ENCODE measurements around the gene C16orf54. TPM values are rescaled to one million over a fixed set of nuclear protein-coding genes. Genes with fewer than 3 reads are reported as not detected.
"Not testable (repeated sequence)": the region's sequence is repeated elsewhere in the genome, so short reads cannot be mapped to it uniquely, and the experiment has no call there.

Gene C16orf54
- total RNA-seq = 1 to 10 TPM; 6.8 to 8.8 (median 7.2) TPM

DNA sequence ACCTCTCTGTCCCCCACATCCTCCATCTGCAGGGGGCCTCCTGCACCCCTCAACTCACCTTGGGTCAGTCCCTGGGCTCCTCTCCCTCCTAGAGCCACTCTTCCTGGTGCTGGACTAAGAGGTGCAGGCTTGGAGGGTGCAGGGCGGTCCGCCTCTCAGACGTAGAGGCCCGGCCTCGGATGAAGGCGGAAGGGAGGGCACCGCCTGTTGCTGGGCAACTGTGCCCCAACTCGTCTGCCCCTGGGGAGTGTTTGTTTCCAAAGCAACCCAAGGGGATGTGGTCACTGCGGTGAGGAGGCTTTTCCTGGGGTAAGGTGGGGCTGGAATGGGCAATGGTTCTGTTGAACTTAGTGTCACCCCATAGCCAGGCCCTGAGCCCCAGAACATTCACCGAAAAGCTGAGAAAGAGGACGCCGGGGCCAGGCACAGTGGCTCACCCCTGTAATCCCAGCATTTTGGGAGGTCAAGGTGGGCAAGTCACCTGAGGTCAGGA is at the start of gene C16orf54:
Gene C16orf54 (minus strand): TSS at position 138 of the 493 bp plus-strand sequence. CDS start 1,039 bp downstream, outside the sequence.
- ATAC-seq = peak; percentile 72 to 78
- Mint-ChIP-seq H3K4me3 (peak within 1 kb of the TSS; percentile 91), H3K27me3 (ENCODE audit: low read depth) (no peaks in the 10 kb centered on the region), H3K4me1 (ENCODE audit: low read depth) (peaks cover 71% of the 10 kb centered on the region), H3K9me3 (no peaks in the 10 kb centered on the region), H3K36me3 (ENCODE audit: insufficient read depth) (peaks cover 27% of the 10 kb centered on the region)
- peak; percentile 77 for DNase-seq

DNA sequence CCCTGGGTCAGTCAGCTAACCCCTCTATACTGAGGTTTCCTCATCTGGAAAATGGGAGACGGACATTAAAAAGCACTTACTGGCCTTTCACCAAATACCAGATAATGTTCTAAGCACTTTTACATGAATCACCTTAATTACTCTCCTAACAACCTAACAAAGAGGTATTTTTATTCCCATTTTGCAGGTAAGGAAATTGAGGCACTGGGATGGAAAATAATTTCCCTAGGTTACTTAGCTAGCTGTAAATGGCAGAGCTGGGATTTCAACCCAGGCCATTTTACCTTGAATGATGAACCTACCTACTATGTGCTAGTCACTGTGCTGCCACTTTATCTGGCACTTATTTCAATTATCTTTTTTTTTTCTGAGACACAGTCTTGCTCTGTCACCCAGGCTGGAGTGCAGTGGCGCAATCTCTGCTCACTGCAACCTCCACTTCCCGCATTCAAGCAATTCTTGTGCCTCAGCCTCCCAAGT is 48.5 kb upstream of the C16orf54 start:
- H3K36me3 Mint-ChIP-seq (ENCODE audit: insufficient read depth) = peaks cover 26% of the 10 kb centered on the region
- H3K9me3 Mint-ChIP-seq = no peaks in the 10 kb centered on the region
- no peak overlapping the region for H3K4me3 Mint-ChIP-seq
- DNase-seq (no peak), ATAC-seq (no peak)
- H3K27me3 Mint-ChIP-seq (ENCODE audit: low read depth) = no peaks in the 10 kb centered on the region
- H3K4me1 Mint-ChIP-seq (ENCODE audit: low read depth) = peaks cover 31% of the 10 kb centered on the region

GRCh38 chr16:29793153-29793552 is 47.4 kb upstream of the C16orf54 start:
- DNase-seq; ATAC-seq; H3K4me3 Mint-ChIP-seq; H3K9me3 Mint-ChIP-seq; H3K27me3 Mint-ChIP-seq (ENCODE audit: low read depth): not testable (repeated sequence)
- Mint-ChIP-seq H3K4me1 (ENCODE audit: low read depth) (peaks cover 33% of the 10 kb centered on the region), H3K36me3 (ENCODE audit: insufficient read depth) (peaks cover 20% of the 10 kb centered on the region)

DNA sequence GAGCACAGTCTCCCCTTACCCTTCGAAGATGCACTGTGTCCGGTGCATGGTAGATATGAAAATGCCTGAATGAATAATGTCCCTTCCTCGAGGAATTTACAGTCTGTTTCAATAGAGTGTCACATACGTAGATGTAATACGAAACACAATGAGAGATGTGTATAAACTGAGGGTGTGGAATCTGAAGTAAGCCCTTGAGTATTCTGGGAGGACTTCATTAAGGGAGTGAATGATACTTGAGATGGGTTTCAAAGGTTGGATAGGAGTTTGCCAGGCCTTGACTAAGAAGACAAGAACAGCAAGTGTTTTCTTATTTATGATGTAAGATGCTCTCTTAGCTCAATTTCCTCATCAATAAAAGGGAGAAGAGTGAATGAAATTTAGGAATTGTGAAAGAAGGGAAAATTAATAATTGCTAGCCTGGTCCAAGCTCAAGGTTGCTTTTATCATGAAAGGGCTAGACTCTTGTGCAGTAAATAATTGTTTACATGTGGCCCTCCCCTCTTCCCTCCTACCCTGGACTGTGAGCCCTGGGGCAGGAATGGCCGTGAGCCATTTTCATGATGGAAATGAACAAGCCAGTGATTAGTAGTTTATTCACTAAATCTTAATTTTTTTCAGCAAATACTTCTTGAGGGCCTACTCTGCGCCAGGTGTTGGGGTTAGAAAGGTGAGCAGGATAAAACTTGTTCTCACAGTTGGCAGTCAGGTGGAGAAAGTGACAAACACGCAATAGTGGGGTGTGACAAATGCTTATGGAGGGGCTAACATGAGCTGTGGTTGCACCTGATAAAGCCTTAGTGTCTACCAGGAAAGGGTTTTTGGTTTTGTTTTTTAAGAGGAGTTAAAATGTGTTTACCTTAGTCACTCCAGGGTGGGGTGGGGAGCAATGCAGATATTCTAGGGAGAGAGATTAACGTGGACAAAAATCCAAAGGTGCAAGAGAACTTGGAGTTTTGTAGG is 46.3 kb upstream of the C16orf54 start:
- H3K4me3 Mint-ChIP-seq = peak overlapping the region; percentile 99
- DNase-seq (no peak), ATAC-seq (no peak)
- peaks cover 15% of the 10 kb centered on the region for H3K36me3 Mint-ChIP-seq (ENCODE audit: insufficient read depth)
- peaks cover 33% of the 10 kb centered on the region for H3K4me1 Mint-ChIP-seq (ENCODE audit: low read depth)
- H3K9me3 Mint-ChIP-seq = no peaks in the 10 kb centered on the region
- no peaks in the 10 kb centered on the region for H3K27me3 Mint-ChIP-seq (ENCODE audit: low read depth)

DNA sequence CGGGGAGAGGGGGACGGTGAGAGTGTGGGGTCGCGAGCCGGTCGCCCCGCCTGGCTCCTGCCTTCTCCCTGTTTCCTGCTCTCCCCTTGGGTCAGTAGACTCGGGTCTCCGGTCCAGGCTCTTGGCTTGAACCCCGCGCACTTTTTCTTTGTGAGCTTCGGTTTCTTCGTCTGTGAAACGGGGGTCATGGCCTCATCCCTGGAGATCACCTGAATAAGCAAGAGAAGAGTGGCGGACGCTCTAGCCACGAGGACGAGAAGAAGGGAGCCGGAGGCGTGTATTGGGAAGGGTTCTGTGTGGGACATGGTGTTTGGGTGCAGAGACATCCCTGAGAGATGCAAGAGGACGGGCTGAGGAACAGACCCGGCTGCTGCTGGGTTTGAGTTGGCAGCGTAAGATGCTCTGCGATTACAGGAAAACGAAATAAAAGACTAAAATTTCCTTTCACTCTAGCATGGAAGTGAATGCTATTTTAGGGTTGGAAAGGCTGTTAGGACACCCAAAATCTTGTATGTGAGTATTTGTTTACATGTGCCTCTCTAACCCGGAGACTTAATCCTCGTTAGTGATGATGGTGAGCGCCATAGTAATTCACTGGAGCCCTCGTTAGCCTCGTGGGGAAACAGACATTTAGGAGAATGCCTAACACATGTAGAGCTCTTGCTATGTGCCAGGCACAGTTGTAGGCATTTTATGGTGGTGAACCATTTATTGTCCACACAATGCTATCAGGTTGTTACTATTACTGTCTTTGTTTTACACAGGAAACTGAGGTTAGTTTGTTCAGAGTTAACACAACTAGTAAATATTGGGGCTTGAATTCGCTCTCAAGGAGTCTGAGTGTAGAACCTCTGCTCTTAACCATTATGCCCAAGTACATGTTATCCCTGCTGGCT is 45.4 kb upstream of the C16orf54 start:
- Mint-ChIP-seq H3K36me3 (ENCODE audit: insufficient read depth) (peaks cover 11% of the 10 kb centered on the region), H3K4me1 (ENCODE audit: low read depth) (peaks cover 33% of the 10 kb centered on the region), H3K4me3 (peak overlapping the region; percentile 99), H3K9me3 (no peaks in the 10 kb centered on the region), H3K27me3 (ENCODE audit: low read depth) (no peaks in the 10 kb centered on the region)
- DNase-seq = no peak
- peak; percentile 22 to 31 for ATAC-seq

- H3K9me3 Mint-ChIP-seq = no peaks in the 10 kb centered on the region
- peaks cover 11% of the 10 kb centered on the region for H3K36me3 Mint-ChIP-seq (ENCODE audit: insufficient read depth)
- ATAC-seq (peak; percentile 96 to 98), DNase-seq (peak; percentile 99)
- H3K27me3 Mint-ChIP-seq (ENCODE audit: low read depth) = no peaks in the 10 kb centered on the region
- peak within 1 kb of the TSS; percentile 99 for H3K4me3 Mint-ChIP-seq
- H3K4me1 Mint-ChIP-seq (ENCODE audit: low read depth) = peaks cover 37% of the 10 kb centered on the region
Observed at GRCh38 chr16:29790183-29790948, 44.6 kb upstream of the C16orf54 start, which contains the start of gene KIF22. Gene KIF22 (plus strand): TSS chr16:29790751. CDS start chr16:29790760, 9 bp downstream.

GRCh38 chr16:29789775-29790182 is 44.0 kb upstream of the C16orf54 start:
- H3K4me3 Mint-ChIP-seq = peak overlapping the region; percentile 99
- ATAC-seq = no peak
- no peak for DNase-seq
- H3K9me3 Mint-ChIP-seq = no peaks in the 10 kb centered on the region
- peaks cover 11% of the 10 kb centered on the region for H3K36me3 Mint-ChIP-seq (ENCODE audit: insufficient read depth)
- H3K4me1 Mint-ChIP-seq (ENCODE audit: low read depth) = peaks cover 43% of the 10 kb centered on the region
- H3K27me3 Mint-ChIP-seq (ENCODE audit: low read depth) = no peaks in the 10 kb centered on the region

DNA sequence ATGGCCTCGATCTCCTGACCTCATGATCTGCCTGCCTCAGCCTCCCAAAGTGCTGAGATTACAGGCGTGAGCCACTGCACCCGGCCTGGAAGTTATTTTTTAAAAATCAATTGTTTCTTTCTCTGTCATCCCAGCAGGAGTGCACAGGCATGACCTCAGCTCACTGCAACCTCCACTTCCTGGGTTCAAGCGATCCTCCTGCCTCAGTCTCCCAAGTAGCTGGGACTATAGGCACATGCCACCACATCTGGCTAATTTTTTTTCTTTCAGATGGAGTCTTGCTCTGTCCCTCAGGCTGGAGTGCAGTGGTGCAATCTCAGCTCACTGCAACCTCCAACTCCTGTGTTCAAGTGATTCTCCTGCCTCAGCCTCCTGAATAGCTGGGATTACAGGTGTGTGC is 41.4 kb upstream of the C16orf54 start:
- peaks cover 38% of the 10 kb centered on the region for H3K4me1 Mint-ChIP-seq (ENCODE audit: low read depth)
- H3K9me3 Mint-ChIP-seq; DNase-seq; ATAC-seq; H3K27me3 Mint-ChIP-seq (ENCODE audit: low read depth); H3K4me3 Mint-ChIP-seq; H3K36me3 Mint-ChIP-seq (ENCODE audit: insufficient read depth): not testable (repeated sequence)

- Mint-ChIP-seq H3K4me1 (ENCODE audit: low read depth) (peaks cover 27% of the 10 kb centered on the region), H3K36me3 (ENCODE audit: insufficient read depth) (no peaks in the 10 kb centered on the region), H3K4me3 (peak overlapping the region; percentile 55), H3K27me3 (ENCODE audit: low read depth) (no peaks in the 10 kb centered on the region), H3K9me3 (no peaks in the 10 kb centered on the region)
- ATAC-seq (peak; percentile 70 to 72), DNase-seq (peak; percentile 74)
Observed at GRCh38 chr16:29784901-29785500, 39.2 kb upstream of the C16orf54 start.

- peak; percentile 93 to 96 for ATAC-seq
- no peaks in the 10 kb centered on the region for H3K27me3 Mint-ChIP-seq (ENCODE audit: low read depth)
- no peaks in the 10 kb centered on the region for H3K36me3 Mint-ChIP-seq (ENCODE audit: insufficient read depth)
- H3K4me3 Mint-ChIP-seq = no peak overlapping the region
- H3K4me1 Mint-ChIP-seq (ENCODE audit: low read depth) = peaks cover 23% of the 10 kb centered on the region
- H3K9me3 Mint-ChIP-seq = no peaks in the 10 kb centered on the region
- peak; percentile 12 for DNase-seq
Observed at GRCh38 chr16:29784157-29784556, 38.4 kb upstream of the C16orf54 start.

GRCh38 chr16:29783094-29783953 is 37.5 kb upstream of the C16orf54 start:
- DNase-seq; H3K27me3 Mint-ChIP-seq (ENCODE audit: low read depth): not testable (repeated sequence)
- peaks cover 23% of the 10 kb centered on the region for H3K4me1 Mint-ChIP-seq (ENCODE audit: low read depth)

DNA sequence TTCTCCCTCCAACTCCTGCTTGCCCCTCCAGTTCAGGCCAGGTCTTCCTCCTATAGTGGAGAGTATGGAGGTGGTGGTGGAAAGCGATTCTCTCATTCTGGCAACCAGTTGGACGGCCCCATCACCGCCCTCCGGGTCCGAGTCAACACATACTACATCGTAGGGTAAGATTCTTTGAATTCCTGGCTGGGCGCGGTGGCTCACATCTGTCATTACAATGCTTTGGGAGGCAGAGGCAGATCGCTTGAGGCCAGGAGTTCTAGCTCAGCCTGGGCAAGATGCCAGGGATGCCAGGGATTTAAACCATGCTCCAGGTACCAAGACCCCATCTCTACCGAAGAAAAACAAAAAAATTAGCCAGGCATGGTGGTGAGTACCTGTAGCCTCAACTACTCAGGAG is 33.7 kb upstream of the C16orf54 start:
- ATAC-seq (no peak), DNase-seq (no peak)
- Mint-ChIP-seq H3K27me3 (ENCODE audit: low read depth) (no peaks in the 10 kb centered on the region), H3K4me1 (ENCODE audit: low read depth) (peaks cover 13% of the 10 kb centered on the region), H3K36me3 (ENCODE audit: insufficient read depth) (no peaks in the 10 kb centered on the region), H3K9me3 (no peaks in the 10 kb centered on the region), H3K4me3 (no peak overlapping the region)

More at GRCh38 chr16:29783094-29783953, 37.5 kb upstream of the C16orf54 start:
- H3K9me3 Mint-ChIP-seq; ATAC-seq; H3K4me3 Mint-ChIP-seq; H3K36me3 Mint-ChIP-seq (ENCODE audit: insufficient read depth): not testable (repeated sequence)

Data from activated T-cell treated with anti-CD3 and anti-CD28 coated beads, Interleukin-2, amount 50 U/mL, for 4 hours (primary cell).